Activated T-helper 2 cell treated with anti-CD3 and anti-CD28 coated beads, Interferon-gamma antibody, Interleukin-2, Interleukin-4, amounts not matched to agents 10 μg/mL and 5 μg/mL and 100 μg/mL, durations not matched to agents 14 hours and 24 hours and 36 hours (primary cell): ENCODE data around the gene POTEJ. TPM values are rescaled to one million over a fixed set of nuclear protein-coding genes. Genes with fewer than 3 reads are reported as not detected.
"Not testable (repeated sequence)": the region's sequence is repeated elsewhere in the genome, so short reads cannot be mapped to it uniquely, and the experiment has no call there.

Experiments used
- DNase-seq: peaks from one replicate; pipeline ENCODE4 v3.0.0; 2021; ENCODE audit warnings: low spot score
- H3K27ac Mint-ChIP-seq: one replicate; pipeline ENCODE4 v1.8.0; 2021; ENCODE audit warnings: mixed read lengths
- H3K27me3 Mint-ChIP-seq: one replicate; pipeline ENCODE4 v1.8.0; 2021; ENCODE audit warnings: low read depth, mixed read lengths
- H3K36me3 Mint-ChIP-seq: one replicate; pipeline ENCODE4 v1.8.0; 2021; ENCODE audit warnings: low read depth, mixed read lengths
- H3K4me1 Mint-ChIP-seq: one replicate; pipeline ENCODE4 v1.8.0; 2021; ENCODE audit warnings: low read depth, mixed read lengths
- H3K4me3 Mint-ChIP-seq: one replicate; pipeline ENCODE4 v1.8.0; 2021; ENCODE audit warnings: low read depth, mild to moderate bottlenecking, moderate library complexity, mixed read lengths
- H3K9me3 Mint-ChIP-seq: one replicate; pipeline ENCODE4 v1.8.0; 2021; ENCODE audit warnings: mixed read lengths
- intact Hi-C: fragments of 100-400 bp; cut with micrococcal nuclease; formaldehyde crosslinking; loops from one replicate; pipeline ENCODE4 v1.15.1; 2023
- total RNA-seq: library from RNA; stranded (reverse); gene quantifications from 2 replicates; pipeline ENCODE4 v1.2.3, GENCODE V29; 2022

Gene POTEJ
- not detected in 2 replicates for total RNA-seq

- H3K4me3 Mint-ChIP-seq, H3K36me3 Mint-ChIP-seq, H3K27ac Mint-ChIP-seq, DNase-seq, intact Hi-C loops, H3K4me1 Mint-ChIP-seq, H3K9me3 Mint-ChIP-seq, H3K27me3 Mint-ChIP-seq: not testable (repeated sequence)
Observed at GRCh38 chr2:130611140-130611539, at the start of gene POTEJ. Gene POTEJ (plus strand): TSS chr2:130611440. CDS start chr2:130611533, 93 bp downstream.

- H3K9me3 Mint-ChIP-seq, H3K27me3 Mint-ChIP-seq, H3K4me1 Mint-ChIP-seq, H3K36me3 Mint-ChIP-seq, DNase-seq, H3K27ac Mint-ChIP-seq, intact Hi-C loops, H3K4me3 Mint-ChIP-seq: not testable (repeated sequence)
Observed at GRCh38 chr2:130566165-130566564, 45.1 kb upstream of the POTEJ start.

GRCh38 chr2:130571929-130572328 lies 39.3 kb upstream of the POTEJ start:
- intact Hi-C loops, H3K4me1 Mint-ChIP-seq, H3K27me3 Mint-ChIP-seq, H3K36me3 Mint-ChIP-seq, H3K4me3 Mint-ChIP-seq, H3K9me3 Mint-ChIP-seq, DNase-seq, H3K27ac Mint-ChIP-seq: not testable (repeated sequence)

- H3K27me3 Mint-ChIP-seq, H3K36me3 Mint-ChIP-seq, intact Hi-C loops: not testable (repeated sequence)
Observed at GRCh38 chr2:130574230-130574629, 37.0 kb upstream of the POTEJ start.

GRCh38 chr2:130576209-130576784 lies 34.9 kb upstream of the POTEJ start:
- H3K27ac Mint-ChIP-seq, DNase-seq, H3K27me3 Mint-ChIP-seq, H3K4me1 Mint-ChIP-seq, H3K4me3 Mint-ChIP-seq, H3K36me3 Mint-ChIP-seq, intact Hi-C loops, H3K9me3 Mint-ChIP-seq: not testable (repeated sequence)

More at GRCh38 chr2:130574230-130574629, 37.0 kb upstream of the POTEJ start:
- H3K4me1 Mint-ChIP-seq, DNase-seq, H3K9me3 Mint-ChIP-seq, H3K27ac Mint-ChIP-seq, H3K4me3 Mint-ChIP-seq: not testable (repeated sequence)

- H3K9me3 Mint-ChIP-seq, H3K27me3 Mint-ChIP-seq, DNase-seq, H3K36me3 Mint-ChIP-seq, intact Hi-C loops, H3K4me1 Mint-ChIP-seq, H3K4me3 Mint-ChIP-seq, H3K27ac Mint-ChIP-seq: not testable (repeated sequence)
Observed at GRCh38 chr2:130577559-130577958, 33.7 kb upstream of the POTEJ start.

- H3K36me3 Mint-ChIP-seq, DNase-seq, H3K9me3 Mint-ChIP-seq, intact Hi-C loops, H3K27me3 Mint-ChIP-seq, H3K27ac Mint-ChIP-seq, H3K4me1 Mint-ChIP-seq, H3K4me3 Mint-ChIP-seq: not testable (repeated sequence)
Observed at GRCh38 chr2:130579121-130579520, 32.1 kb upstream of the POTEJ start.

GRCh38 chr2:130581491-130581890 lies 29.7 kb upstream of the POTEJ start:
- DNase-seq, intact Hi-C loops, H3K27ac Mint-ChIP-seq, H3K4me1 Mint-ChIP-seq, H3K27me3 Mint-ChIP-seq, H3K36me3 Mint-ChIP-seq, H3K4me3 Mint-ChIP-seq, H3K9me3 Mint-ChIP-seq: not testable (repeated sequence)

- H3K4me3 Mint-ChIP-seq, H3K27me3 Mint-ChIP-seq, intact Hi-C loops, H3K27ac Mint-ChIP-seq, H3K36me3 Mint-ChIP-seq, H3K4me1 Mint-ChIP-seq, H3K9me3 Mint-ChIP-seq, DNase-seq: not testable (repeated sequence)
Observed at GRCh38 chr2:130582970-130583369, 28.3 kb upstream of the POTEJ start.

- H3K27ac Mint-ChIP-seq, H3K27me3 Mint-ChIP-seq, H3K9me3 Mint-ChIP-seq, H3K4me3 Mint-ChIP-seq, intact Hi-C loops, DNase-seq, H3K4me1 Mint-ChIP-seq, H3K36me3 Mint-ChIP-seq: not testable (repeated sequence)
Observed at GRCh38 chr2:130583582-130583981, 27.7 kb upstream of the POTEJ start.

- H3K27me3 Mint-ChIP-seq, H3K4me3 Mint-ChIP-seq, H3K27ac Mint-ChIP-seq, H3K9me3 Mint-ChIP-seq, H3K4me1 Mint-ChIP-seq, H3K36me3 Mint-ChIP-seq, DNase-seq, intact Hi-C loops: not testable (repeated sequence)
Observed at GRCh38 chr2:130584726-130585125, 26.5 kb upstream of the POTEJ start.

GRCh38 chr2:130588688-130589458 lies 22.4 kb upstream of the POTEJ start:
- H3K4me3 Mint-ChIP-seq, H3K4me1 Mint-ChIP-seq, H3K9me3 Mint-ChIP-seq, H3K27me3 Mint-ChIP-seq, DNase-seq, H3K36me3 Mint-ChIP-seq, intact Hi-C loops, H3K27ac Mint-ChIP-seq: not testable (repeated sequence)

- intact Hi-C loops, H3K9me3 Mint-ChIP-seq, H3K27ac Mint-ChIP-seq, H3K4me3 Mint-ChIP-seq, DNase-seq, H3K27me3 Mint-ChIP-seq, H3K4me1 Mint-ChIP-seq, H3K36me3 Mint-ChIP-seq: not testable (repeated sequence)
Observed at GRCh38 chr2:130590170-130590841, 20.9 kb upstream of the POTEJ start.
